ENCODE data around the gene CFAP77.

The CFAP77 gene

GRCh38 chr9:132582276-132582785 is 172.3 kb downstream of the CFAP77 start, which contains the start of gene BARHL1:
Gene BARHL1 (plus strand): TSS chr9:132582606. CDS start chr9:132582798, 192 bp downstream.
- peak within 1 kb of the TSS; percentile 21 for H3K4me3 ChIP-seq (ENCODE audit: low read depth, low read length)
- TF ChIP-seq POLR2A (IDR thresholded peaks at IDR 0.05; ENCODE audit: extremely low read depth, insufficient read length) (no peak), MYC (IDR thresholded peaks at IDR 0.05; ENCODE audit: low read depth, low read length) (no peak), MAX (IDR thresholded peaks at IDR 0.05; ENCODE audit: low read depth, low read length) (no peak)
- TF ChIP-seq, protein P1, sequence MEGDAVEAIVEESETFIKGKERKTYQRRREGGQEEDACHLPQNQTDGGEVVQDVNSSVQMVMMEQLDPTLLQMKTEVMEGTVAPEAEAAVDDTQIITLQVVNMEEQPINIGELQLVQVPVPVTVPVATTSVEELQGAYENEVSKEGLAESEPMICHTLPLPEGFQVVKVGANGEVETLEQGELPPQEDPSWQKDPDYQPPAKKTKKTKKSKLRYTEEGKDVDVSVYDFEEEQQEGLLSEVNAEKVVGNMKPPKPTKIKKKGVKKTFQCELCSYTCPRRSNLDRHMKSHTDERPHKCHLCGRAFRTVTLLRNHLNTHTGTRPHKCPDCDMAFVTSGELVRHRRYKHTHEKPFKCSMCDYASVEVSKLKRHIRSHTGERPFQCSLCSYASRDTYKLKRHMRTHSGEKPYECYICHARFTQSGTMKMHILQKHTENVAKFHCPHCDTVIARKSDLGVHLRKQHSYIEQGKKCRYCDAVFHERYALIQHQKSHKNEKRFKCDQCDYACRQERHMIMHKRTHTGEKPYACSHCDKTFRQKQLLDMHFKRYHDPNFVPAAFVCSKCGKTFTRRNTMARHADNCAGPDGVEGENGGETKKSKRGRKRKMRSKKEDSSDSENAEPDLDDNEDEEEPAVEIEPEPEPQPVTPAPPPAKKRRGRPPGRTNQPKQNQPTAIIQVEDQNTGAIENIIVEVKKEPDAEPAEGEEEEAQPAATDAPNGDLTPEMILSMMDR (IDR thresholded peaks at IDR 0.05; ENCODE audit: low read depth, low read length): no peak
- DNase-seq (ENCODE audit: low read depth): no peak

DNA sequence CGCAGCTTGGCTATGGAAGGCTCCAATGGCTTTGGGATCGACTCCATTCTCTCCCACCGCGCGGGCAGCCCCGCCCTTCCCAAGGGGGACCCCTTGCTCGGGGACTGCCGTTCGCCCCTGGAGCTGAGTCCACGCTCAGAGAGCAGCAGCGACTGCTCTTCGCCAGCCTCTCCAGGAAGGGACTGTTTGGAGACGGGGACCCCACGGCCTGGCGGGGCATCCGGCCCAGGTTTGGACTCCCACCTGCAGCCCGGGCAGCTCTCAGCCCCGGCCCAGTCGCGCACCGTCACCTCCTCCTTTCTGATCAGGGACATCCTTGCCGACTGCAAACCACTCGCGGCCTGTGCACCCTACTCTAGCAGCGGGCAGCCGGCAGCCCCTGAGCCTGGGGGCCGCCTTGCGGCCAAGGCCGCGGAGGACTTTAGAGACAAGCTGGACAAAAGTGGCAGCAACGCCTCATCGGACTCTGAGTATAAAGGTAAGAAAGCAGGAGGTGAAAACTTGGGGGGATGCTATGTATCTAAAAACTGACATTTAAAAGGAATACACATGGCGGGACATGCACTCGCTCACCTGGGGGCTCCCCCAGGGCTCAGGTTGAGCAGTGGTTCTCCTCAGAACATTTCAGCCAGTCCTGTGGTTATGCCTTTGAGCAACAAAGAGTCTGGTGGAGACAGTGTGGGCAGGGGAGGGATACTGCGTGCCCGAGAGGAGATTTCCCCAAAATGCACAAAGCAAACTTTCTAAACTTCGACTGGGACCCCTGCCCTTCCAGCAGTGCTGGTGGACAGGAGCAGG is 173.0 kb downstream of the CFAP77 start:
- DNase-seq (ENCODE audit: low read depth): no peak
- H3K4me3 ChIP-seq (ENCODE audit: low read depth, low read length): no peak overlapping the region
- no peak for TF ChIP-seq MAX (IDR thresholded peaks at IDR 0.05; ENCODE audit: low read depth, low read length)
- TF ChIP-seq MYC (IDR thresholded peaks at IDR 0.05; ENCODE audit: low read depth, low read length): no peak
- TF ChIP-seq, protein P1 (IDR thresholded peaks at IDR 0.05; ENCODE audit: low read depth, low read length): no peak
- no peak for TF ChIP-seq POLR2A (IDR thresholded peaks at IDR 0.05; ENCODE audit: extremely low read depth, insufficient read length)

DNA sequence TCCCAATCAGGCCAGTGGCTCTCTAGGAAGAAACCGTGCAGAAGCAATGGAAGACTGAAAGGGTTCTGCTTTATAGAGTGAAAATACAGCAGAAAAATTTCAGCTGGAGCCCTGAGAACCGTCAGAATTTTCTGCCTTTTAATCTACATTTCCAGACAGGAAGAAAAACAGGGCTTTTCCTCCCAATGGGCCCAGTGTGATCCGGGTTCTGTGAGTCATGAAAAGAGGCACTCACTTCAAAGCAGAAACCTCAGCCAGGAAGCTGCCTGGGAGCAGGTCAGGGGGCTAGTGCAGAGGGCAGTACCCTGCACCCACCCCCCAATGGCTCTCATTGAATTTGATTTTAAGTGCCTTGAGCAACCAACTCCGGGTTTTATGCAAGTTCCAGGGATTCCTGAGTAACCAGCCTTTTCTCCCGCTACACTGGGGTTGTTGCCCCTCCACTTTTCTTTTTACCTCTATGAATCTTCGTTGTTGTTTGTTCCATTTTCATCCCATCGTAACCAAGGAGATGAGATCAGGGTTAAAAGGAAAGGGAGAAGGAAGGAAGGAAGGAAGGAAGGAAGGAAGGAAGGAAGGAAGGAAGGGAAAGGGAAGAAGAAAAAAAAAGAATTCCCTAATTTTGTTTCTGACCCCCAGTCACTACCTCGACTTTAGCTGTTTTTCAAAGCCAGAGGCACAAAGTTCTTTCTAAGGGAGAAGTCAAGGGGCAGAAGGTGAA is 173.7 kb downstream of the CFAP77 start:
- DNase-seq (ENCODE audit: low read depth): no peak
- no peak overlapping the region for H3K4me3 ChIP-seq (ENCODE audit: low read depth, low read length)
- TF ChIP-seq MAX (IDR thresholded peaks at IDR 0.05; ENCODE audit: low read depth, low read length): no peak
- TF ChIP-seq MYC (IDR thresholded peaks at IDR 0.05; ENCODE audit: low read depth, low read length): no peak
- no peak for TF ChIP-seq POLR2A (IDR thresholded peaks at IDR 0.05; ENCODE audit: extremely low read depth, insufficient read length)
- TF ChIP-seq, protein P1 (IDR thresholded peaks at IDR 0.05; ENCODE audit: low read depth, low read length): no peak

GRCh38 chr9:132584601-132585560 is 174.9 kb downstream of the CFAP77 start:
- H3K4me3 ChIP-seq (ENCODE audit: low read depth, low read length): no peak overlapping the region
- DNase-seq (ENCODE audit: low read depth): no peak

More at GRCh38 chr9:132584601-132585560, 174.9 kb downstream of the CFAP77 start:
- TF ChIP-seq, protein P1 (IDR thresholded peaks at IDR 0.05; ENCODE audit: low read depth, low read length): no peak
- TF ChIP-seq MYC (IDR thresholded peaks at IDR 0.05; ENCODE audit: low read depth, low read length): no peak
- TF ChIP-seq POLR2A (IDR thresholded peaks at IDR 0.05; ENCODE audit: extremely low read depth, insufficient read length): no peak
- TF ChIP-seq MAX (IDR thresholded peaks at IDR 0.05; ENCODE audit: low read depth, low read length): no peak

Data from NB4 (cell line).